GM18502 (cell line): ENCODE data around the gene GNAL.

Experiments used
- ATAC-seq: cut with Tn5 transposase; IDR thresholded peaks from one replicate; pipeline ENCODE4 v1.9.1; 2021; ENCODE audit warnings: mild to moderate bottlenecking; ENCODE audit not compliant: unreplicated experiment, poor library complexity

The GNAL gene

GRCh38 chr18:11864471-11864870 is 175.4 kb downstream of the GNAL start:
- ATAC-seq: no peak

DNA sequence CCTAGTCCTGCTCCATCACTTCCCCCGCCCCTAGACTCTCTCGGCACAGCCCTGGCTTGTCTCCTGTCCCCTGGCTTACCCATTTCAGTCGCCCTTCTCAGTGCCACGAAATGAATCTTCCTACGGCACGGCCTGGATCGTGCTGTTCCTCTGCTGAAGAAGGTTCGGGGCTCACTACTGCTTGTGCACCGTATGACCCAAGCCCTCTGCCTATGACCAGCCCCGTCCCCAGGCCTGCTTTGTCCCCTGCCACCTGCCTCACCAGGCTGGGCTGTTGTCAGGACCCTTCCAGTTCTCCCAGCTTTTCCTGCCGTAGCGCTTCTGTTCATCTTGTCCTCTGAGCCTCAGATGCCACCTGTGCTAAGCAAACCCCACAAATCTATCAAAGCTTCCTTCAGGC is 176.0 kb downstream of the GNAL start:
- ATAC-seq: no peak

- no peak for ATAC-seq
Observed at GRCh38 chr18:11866329-11866728, 177.3 kb downstream of the GNAL start.

DNA sequence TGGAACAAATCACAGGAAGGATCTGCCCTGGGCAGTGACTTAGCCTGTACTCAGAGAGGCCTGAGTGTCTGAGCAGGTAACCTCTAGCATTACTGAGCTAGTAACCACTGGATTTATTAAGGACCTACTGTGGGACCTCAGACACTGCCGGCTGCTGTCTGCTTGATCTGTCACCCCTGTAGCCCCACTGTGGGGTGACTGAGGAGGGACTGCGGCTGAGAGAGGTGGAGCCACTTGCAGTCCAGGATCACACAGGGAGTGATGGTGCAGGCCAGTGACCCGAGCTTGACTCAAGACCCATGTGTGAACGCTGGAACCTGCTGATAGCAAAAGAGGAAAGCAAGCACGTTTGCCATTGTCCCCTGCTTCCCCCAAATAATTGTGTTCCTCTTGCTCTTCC is 177.7 kb downstream of the GNAL start:
- no peak for ATAC-seq

DNA sequence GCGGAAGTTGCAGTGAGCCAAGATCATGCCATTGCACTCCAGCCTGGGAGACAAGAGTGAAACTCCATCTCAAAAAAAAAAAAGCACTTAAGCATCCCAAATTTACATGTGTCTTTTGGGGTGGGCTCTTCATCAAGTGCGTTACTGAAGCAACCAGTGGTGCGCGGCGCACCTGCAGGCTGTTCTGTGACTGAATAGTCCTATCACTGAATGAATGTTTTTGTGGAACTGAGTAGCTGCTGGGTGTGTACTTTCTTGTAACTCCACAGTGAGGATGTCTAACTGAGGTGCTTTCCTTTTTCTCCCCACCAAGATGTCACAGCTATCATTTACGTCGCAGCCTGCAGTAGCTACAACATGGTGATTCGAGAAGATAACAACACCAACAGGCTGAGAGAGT is 179.2 kb downstream of the GNAL start:
- no peak for ATAC-seq

DNA sequence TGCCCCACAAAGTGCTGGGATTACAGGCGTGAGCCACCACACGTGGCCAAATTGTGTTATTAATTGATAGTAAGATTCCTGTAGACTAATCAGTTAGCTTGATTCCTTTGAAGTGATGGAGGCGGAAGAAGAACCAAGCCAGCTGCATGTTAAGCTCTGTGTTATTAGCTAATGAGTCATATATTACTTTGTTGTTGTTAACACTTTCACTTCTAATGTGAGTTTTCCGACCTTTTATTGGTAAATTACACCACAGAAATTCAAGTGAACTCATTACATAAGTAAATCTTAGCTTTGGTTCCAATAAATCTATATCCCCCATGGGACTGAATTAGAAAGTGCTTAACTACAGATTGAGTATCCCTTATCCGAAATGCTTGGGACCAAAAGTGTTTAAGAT is 182.4 kb downstream of the GNAL start:
- ATAC-seq: no peak

DNA sequence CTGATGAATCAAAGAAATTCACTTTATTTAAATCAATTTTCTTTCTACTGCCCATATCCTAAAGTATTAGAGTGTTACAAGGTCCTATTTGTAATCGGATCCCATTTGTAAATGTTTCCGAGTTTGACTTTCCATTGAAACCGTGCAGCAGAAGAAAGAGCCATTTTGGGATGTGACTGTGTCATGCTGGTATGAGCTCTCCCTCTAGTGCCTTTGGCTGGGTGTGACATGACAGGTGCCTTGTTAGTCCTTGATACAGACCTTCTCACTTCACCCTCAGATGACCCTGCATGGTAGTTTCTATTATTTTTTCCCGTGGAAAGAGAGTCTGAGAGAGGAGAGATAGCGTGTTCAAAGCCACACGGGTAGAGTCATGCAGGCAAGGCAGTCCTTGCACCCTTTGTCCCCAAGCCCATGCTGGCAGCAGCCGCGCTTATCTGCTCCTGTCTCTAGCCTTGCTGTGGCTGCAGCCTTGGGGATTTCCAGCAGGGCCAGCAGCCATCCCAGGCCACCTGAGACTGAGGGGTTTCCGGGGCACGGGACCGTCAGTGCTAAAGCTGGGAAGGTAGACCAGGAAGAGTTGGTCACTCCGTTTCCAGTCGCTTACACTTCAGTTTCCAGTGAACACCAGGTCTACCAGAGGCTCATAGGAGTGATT is 183.5 kb downstream of the GNAL start:
- no peak for ATAC-seq

DNA sequence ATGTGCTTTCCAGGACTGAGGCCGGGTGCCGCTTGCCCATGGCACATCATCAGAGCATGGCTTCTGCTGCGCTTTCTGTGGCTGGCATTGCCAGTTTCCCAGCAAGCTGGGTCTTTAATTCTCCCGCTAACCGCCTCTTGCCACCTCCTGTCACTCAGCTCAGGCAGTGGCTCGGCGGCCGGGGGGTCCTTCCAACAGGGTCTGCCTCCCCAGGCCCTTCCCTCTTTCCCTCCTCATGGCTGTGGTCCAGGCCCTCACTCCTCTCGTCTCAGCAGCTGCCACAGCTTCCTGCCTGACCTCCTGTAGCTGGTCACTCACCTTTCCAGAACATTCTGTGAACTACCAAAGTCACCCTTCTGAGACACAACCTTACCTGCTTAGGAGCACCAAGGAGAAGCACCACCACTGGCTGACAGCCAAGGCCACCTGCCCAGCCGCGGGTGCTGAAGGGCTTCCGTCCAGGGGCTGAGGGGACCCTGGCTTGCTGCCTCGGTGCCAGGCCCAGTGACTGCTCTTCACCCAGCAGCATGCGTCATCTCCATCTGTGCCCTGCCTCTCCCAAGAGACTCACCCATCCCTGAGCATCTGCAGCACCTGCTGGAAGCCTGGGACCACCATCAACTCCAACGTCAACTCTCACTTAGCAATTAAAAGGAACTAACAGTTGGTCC is 184.7 kb downstream of the GNAL start:
- ATAC-seq: no peak

- ATAC-seq: no peak
Observed at GRCh38 chr18:11874676-11875075, 185.6 kb downstream of the GNAL start.

DNA sequence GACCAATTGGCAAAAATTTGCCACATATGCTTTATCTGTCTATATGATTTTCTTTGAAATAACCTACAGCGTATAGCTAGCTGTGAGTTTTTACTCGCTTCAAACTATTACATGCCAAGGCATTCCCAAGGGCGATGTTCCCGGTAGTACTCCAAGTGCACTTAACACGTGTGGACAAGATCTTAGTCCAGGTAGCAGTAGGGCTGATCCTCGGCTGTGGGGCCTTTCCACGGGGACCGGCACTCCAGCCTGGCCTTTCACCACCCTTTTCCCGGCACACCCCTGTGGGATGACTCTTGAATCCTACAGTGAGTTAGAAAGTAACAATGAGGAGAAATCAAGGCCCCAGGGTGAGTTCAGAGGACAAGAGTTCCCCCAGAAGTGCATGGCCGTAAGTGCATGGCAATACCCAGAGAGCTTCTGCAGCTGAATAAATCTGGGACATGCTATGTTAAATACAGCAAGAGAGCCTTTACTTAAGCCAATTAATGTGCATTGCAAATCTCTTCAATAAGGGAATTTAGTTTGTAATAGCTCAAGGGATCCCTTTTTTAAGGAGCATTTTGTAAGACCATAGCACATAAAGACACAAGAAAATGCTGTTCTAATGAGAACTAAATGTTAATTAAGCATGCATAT is 188.6 kb downstream of the GNAL start:
- no peak for ATAC-seq

- no peak for ATAC-seq
Observed at GRCh38 chr18:11880586-11881304, 191.7 kb downstream of the GNAL start.

DNA sequence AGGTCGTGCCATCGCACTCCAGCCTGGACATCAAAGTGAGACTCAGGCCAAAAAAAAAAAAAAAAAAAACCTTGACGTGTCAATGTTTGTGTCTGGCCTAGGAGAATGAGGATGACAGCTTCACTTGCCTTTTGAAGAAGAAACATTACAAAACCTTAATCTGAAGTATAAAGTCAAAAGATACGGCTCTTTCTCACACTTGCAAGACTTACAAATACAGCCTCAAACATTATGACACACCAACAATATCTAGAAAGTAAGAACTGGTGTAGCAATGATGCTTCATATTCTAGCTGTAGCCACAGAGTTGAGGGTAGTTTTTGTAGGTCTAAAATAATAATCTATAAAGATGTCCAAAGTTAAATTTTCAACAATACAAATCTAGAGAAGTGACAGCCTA is 193.6 kb downstream of the GNAL start:
- no peak for ATAC-seq

DNA sequence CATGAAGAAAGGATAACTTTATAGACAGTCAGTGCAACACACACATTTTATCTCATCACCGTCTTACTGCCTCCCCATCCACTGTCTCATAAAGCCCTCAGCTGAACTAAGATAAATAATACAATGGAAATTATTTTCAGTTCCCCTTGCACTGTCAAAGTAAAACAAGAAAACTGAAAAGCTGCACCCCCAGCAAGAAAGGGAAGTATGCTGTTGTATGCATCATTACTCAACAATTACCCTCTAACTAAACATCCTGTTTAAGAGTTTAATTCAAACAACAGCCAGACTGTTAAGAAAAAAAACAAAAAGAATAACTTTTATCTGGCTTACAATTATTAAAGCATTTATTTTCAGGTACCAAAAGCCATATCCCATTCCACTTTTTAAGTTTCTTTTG is 194.1 kb downstream of the GNAL start:
- ATAC-seq: peak; percentile 89

GRCh38 chr18:11884396-11885030 is 195.4 kb downstream of the GNAL start:
- no peak for ATAC-seq

GRCh38 chr18:11885278-11885947 is 196.3 kb downstream of the GNAL start:
- ATAC-seq: no peak

- no peak for ATAC-seq
Observed at GRCh38 chr18:11886577-11887110, 197.6 kb downstream of the GNAL start.

DNA sequence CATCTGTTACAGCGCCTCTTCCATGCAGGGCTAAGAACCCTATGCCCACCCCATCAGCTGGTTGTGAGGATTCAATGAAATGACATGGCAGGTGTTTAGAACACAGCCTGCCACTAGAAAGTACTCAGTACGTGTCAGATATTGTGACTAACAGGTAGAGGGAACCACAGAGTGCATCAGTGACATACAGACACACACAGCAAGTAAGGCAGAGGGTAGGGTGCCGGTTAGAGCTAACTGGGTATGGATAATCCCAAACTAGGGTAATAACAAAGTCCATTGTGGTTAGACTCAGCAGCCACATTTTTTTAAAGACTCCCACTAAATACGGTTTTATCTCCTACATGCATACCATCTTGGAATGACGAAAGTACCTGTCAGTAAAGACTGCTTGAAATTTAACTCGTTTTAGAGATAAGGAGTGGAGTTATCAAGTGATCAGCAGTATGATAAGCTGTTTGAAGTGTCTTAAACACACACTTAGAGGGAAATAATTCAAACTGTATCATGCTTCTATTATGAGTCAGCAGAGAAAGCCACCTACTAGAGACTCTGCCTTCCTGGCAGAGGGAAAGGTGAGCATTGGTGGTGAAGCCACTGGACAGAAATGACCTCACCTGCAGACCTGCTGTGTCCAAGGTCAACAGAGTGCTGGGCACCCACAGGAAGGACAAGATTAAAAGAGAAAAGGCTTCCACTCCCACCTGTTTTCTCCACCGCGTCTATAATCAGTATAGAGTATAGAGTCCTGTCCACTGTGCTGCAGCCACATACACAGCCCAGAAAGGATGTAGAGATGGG is 198.5 kb downstream of the GNAL start:
- ATAC-seq: no peak

GRCh38 chr18:11888726-11889125 is 199.7 kb downstream of the GNAL start:
- no peak for ATAC-seq

GRCh38 chr18:11889284-11889683 is 200.2 kb downstream of the GNAL start:
- no peak for ATAC-seq
